Measurements from ENCODE around the gene TNNT2.

Gene TNNT2

DNA sequence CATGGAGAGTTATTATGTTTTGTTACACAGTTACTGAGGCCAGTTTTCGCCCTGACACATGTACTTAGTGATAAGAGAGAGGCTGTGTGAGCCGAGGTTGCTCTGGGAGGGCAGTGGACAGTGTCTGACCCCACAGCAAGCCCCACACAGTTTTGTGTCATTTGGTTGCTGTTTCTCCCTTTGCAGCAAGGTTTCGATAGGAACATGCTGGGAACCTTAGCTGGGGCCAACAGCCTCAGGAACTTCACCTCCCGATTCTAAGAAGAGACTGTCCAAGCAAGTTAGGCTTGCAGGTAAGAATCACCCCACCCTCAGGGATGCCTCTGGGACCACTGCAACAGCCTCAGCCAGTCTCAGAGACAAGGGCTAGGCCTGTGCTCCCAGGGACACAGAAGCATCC is 48.9 kb downstream of the TNNT2 start:
- TF ChIP-seq SPI1 (IDR thresholded peaks at IDR 0.05; ENCODE audit: low read depth, low read length) (no peak), TAF1 (IDR thresholded peaks at IDR 0.05; ENCODE audit: low read depth, low read length) (no peak), POLR2A (IDR thresholded peaks at IDR 0.05; ENCODE audit: low read depth, low read length) (no peak), POU2F2 (IDR thresholded peaks at IDR 0.05; ENCODE audit: low read depth, low read length) (no peak), POLR2AphosphoS5 (IDR thresholded peaks at IDR 0.05; ENCODE audit: low read depth, low read length) (no peak), PAX5 (IDR thresholded peaks at IDR 0.05; ENCODE audit: insufficient read depth, low read length, severe bottlenecking) (no peak)
- DNase-seq (ENCODE audit: insufficient read length, low spot score) (no peak), FAIRE-seq (no peak)

- TF ChIP-seq POU2F2 (IDR thresholded peaks at IDR 0.05; ENCODE audit: low read depth, low read length) (no peak), POLR2AphosphoS5 (IDR thresholded peaks at IDR 0.05; ENCODE audit: low read depth, low read length) (no peak), PAX5 (IDR thresholded peaks at IDR 0.05; ENCODE audit: insufficient read depth, low read length, severe bottlenecking) (no peak), TAF1 (IDR thresholded peaks at IDR 0.05; ENCODE audit: low read depth, low read length) (no peak), POLR2A (IDR thresholded peaks at IDR 0.05; ENCODE audit: low read depth, low read length) (no peak), SPI1 (IDR thresholded peaks at IDR 0.05; ENCODE audit: low read depth, low read length) (no peak)
- FAIRE-seq (no peak), DNase-seq (ENCODE audit: insufficient read length, low spot score) (no peak)
Measured at GRCh38 chr1:201327687-201328240, 49.7 kb downstream of the TNNT2 start.

DNA sequence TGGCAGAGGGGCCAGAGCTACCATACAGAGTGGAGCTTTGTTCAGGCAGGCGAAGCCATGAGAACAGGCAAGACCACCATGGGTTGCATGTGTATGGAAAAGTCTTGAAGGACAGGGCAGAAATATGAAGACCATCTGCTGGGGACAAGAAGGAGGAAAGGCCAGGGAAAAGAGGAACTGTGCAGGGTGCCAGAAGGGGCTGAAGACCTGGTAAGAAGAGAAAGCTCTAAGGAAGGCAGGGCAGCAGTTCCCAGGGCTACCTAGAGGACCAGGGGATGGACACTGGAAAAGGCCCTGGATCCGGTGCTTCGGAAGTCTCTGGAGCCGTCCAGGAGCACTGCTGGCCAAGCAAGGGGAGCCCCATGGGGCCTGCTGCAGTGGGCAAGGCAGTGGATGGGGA is 50.8 kb downstream of the TNNT2 start:
- FAIRE-seq (no peak), DNase-seq (ENCODE audit: insufficient read length, low spot score) (no peak)
- TF ChIP-seq SPI1 (IDR thresholded peaks at IDR 0.05; ENCODE audit: low read depth, low read length) (peak; percentile 9; the same call in 1 of the 2 replicates), POLR2AphosphoS5 (IDR thresholded peaks at IDR 0.05; ENCODE audit: low read depth, low read length) (no peak), POLR2A (IDR thresholded peaks at IDR 0.05; ENCODE audit: low read depth, low read length) (no peak)

DNA sequence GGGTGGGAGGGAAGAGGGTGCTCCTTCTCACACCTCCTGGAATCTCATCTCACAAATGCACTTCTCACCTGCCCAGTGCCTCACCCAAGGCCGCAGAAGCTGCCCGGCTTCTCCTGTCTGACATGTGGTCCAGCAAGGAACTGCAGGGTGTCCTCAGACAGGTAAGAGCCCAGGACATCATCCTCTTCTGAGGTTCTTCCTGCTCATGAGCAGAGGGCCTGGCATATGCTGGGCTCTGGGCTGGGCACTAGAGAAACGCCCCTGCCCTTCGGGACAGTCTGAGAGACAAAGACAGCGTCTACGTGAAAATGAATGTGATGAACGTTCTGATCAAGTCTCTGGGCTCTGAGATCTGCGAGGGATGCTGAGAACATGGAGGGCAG is 51.8 kb downstream of the TNNT2 start:
- no peak for DNase-seq (ENCODE audit: insufficient read length, low spot score)
- no peak for FAIRE-seq
- no peak for TF ChIP-seq POLR2AphosphoS5 (IDR thresholded peaks at IDR 0.05; ENCODE audit: low read depth, low read length)
- TF ChIP-seq SPI1 (IDR thresholded peaks at IDR 0.05; ENCODE audit: low read depth, low read length) = no peak

DNA sequence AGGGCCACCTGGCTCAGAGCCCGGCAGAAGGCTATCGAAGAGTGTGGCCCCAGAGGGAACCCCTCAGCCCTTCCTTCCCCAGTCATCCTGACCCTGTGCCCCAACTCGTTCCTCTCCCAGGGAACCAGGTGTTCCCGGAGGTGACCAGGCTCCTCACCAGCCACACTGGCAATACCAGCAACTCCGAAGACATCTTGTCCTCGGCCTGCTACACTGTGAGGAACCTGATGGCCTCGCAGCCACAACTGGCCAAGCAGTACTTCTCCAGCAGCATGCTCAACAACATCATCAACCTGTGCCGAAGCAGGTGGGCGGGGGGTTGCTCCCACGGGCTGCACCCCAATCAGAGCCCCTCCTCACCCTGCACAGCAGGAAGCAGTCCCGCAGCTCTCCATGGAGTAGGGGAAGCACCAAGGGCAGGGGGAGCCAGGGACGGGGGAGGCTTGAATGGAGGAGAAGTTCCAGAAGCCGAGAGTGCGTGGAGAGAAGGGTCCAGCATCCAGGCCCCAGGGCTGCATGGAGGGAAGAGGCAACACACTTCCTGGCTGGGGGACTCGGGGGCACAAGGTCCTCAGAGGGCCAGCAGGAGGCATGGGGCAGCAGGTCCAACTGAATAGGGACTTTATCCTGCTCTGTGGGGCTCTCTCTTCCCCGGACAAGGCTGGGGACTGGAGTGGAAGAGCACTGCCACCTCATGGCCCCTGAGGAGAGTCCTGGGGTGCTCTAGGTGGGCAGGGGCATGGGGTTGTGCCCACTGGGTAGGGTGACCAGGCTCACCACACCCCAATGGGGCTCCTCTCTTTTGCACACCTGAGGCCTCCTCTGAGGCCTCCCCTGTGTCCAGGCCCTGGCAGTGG is 52.4 kb downstream of the TNNT2 start:
- FAIRE-seq (no peak), DNase-seq (ENCODE audit: insufficient read length, low spot score) (no peak)
- TF ChIP-seq POLR2AphosphoS5 (IDR thresholded peaks at IDR 0.05; ENCODE audit: low read depth, low read length) (no peak), TAF1 (IDR thresholded peaks at IDR 0.05; ENCODE audit: low read depth, low read length) (no peak), PAX5 (IDR thresholded peaks at IDR 0.05; ENCODE audit: insufficient read depth, low read length, severe bottlenecking) (no peak), SPI1 (IDR thresholded peaks at IDR 0.05; ENCODE audit: low read depth, low read length) (no peak), POLR2A (IDR thresholded peaks at IDR 0.05; ENCODE audit: low read depth, low read length) (no peak), POU2F2 (IDR thresholded peaks at IDR 0.05; ENCODE audit: low read depth, low read length) (no peak)

GRCh38 chr1:201324306-201324705 is 53.2 kb downstream of the TNNT2 start:
- FAIRE-seq = no peak

DNA sequence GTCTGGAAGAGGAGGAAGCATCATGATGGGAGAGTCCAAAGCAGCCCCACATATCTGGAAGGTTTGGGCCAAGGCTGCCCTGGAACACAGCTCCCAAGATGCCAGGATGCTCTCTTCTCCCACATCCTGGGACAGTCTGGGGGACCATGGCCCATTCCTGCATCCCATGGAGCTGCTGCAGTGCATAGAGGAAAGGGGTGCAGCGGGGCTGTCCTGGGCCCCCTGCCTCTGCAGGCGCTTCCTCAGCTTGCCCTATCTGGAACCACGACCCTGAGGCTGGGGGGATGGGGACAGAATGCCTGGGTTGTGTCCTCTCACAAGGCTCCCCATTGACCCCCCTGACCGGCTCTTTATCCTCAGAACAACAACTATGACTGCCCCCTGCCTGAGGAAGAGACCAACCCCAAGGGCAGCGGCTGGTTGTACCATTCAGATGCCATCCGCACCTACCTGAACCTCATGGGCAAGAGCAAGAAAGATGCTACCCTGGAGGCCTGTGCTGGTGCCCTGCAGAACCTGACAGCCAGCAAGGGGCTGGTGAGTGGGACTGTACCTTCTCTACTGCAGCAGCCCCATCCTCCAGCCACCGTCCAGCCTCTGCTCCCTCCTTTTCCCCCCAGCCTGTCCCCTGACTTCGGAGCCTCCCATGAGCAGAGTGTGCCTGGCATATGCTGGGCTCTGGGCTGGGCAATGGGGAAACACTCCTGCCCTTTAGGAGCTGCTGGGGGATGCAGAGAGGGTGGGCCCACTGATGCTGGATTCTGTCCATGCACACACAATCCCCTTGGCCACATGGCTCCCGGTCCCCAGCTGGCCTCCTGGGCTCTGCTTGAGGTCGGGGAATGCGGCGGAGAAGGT is 54.6 kb downstream of the TNNT2 start:
- DNase-seq (ENCODE audit: insufficient read length, low spot score) = no peak
- TF ChIP-seq PAX5 (IDR thresholded peaks at IDR 0.05; ENCODE audit: insufficient read depth, low read length, severe bottlenecking) = no peak
- TF ChIP-seq POLR2AphosphoS5 (IDR thresholded peaks at IDR 0.05; ENCODE audit: low read depth, low read length) = no peak
- no peak for TF ChIP-seq SPI1 (IDR thresholded peaks at IDR 0.05; ENCODE audit: low read depth, low read length)
- TF ChIP-seq POLR2A (IDR thresholded peaks at IDR 0.05; ENCODE audit: low read depth, low read length) = no peak
- no peak for TF ChIP-seq TAF1 (IDR thresholded peaks at IDR 0.05; ENCODE audit: low read depth, low read length)
- TF ChIP-seq POU2F2 (IDR thresholded peaks at IDR 0.05; ENCODE audit: low read depth, low read length) = no peak
- no peak for FAIRE-seq

More at GRCh38 chr1:201324306-201324705, 53.2 kb downstream of the TNNT2 start:
- TF ChIP-seq TAF1 (IDR thresholded peaks at IDR 0.05; ENCODE audit: low read depth, low read length) (no peak), SPI1 (IDR thresholded peaks at IDR 0.05; ENCODE audit: low read depth, low read length) (no peak), POLR2AphosphoS5 (IDR thresholded peaks at IDR 0.05; ENCODE audit: low read depth, low read length) (no peak), PAX5 (IDR thresholded peaks at IDR 0.05; ENCODE audit: insufficient read depth, low read length, severe bottlenecking) (no peak), POU2F2 (IDR thresholded peaks at IDR 0.05; ENCODE audit: low read depth, low read length) (no peak), POLR2A (IDR thresholded peaks at IDR 0.05; ENCODE audit: low read depth, low read length) (no peak)
- DNase-seq (ENCODE audit: insufficient read length, low spot score) = no peak

- TF ChIP-seq TAF1 (IDR thresholded peaks at IDR 0.05; ENCODE audit: low read depth, low read length) (no peak), SPI1 (IDR thresholded peaks at IDR 0.05; ENCODE audit: low read depth, low read length) (no peak), POLR2AphosphoS5 (IDR thresholded peaks at IDR 0.05; ENCODE audit: low read depth, low read length) (no peak), POU2F2 (IDR thresholded peaks at IDR 0.05; ENCODE audit: low read depth, low read length) (no peak), PAX5 (IDR thresholded peaks at IDR 0.05; ENCODE audit: insufficient read depth, low read length, severe bottlenecking) (no peak), POLR2A (IDR thresholded peaks at IDR 0.05; ENCODE audit: low read depth, low read length) (no peak)
- DNase-seq (ENCODE audit: insufficient read length, low spot score) (no peak), FAIRE-seq (no peak)
Measured at GRCh38 chr1:201321826-201322390, 55.6 kb downstream of the TNNT2 start.
